ENCODE results near the gene TMEM178B.

The TMEM178B gene

DNA sequence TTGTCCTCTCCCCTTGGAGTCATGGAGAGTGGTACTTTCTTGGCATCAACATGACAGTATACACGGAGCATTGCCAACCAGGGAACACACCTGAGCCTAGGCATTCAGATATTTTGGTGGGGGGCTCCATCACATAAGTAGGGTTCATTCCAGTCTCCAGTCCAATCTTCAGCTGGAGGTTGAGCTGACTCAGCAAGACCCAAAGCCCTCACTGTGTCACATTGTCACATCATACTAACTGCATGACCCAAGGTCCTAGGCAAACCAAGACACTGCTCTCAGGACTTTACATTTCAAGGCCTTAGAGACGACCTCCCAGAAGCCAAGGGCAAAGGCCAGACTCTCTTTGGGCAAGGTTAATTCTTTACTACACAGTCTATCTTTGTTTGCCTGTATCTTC, 190.1 kb downstream of the TMEM178B start:
- DNase-seq (ENCODE audit: low spot score): no peak

DNA sequence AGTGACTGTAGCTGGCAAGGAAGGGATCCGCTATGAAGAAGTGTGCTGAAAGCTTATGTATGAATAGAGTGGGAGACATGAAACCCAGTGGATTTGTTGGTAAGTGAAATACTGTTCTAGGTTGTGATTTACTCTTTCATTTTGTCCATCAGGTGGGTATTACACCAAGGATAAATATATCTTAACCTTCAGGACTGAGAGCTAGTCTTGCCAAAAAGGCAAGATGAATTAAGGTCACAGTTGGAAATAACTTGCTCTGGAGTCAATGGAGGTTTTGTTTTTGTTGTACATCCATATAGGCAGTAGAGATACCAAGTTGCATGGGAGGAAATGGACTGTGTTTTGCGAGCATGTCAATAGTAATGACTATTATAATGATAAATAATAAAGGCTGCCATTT, 190.6 kb downstream of the TMEM178B start:
- no peak for DNase-seq (ENCODE audit: low spot score)

DNA sequence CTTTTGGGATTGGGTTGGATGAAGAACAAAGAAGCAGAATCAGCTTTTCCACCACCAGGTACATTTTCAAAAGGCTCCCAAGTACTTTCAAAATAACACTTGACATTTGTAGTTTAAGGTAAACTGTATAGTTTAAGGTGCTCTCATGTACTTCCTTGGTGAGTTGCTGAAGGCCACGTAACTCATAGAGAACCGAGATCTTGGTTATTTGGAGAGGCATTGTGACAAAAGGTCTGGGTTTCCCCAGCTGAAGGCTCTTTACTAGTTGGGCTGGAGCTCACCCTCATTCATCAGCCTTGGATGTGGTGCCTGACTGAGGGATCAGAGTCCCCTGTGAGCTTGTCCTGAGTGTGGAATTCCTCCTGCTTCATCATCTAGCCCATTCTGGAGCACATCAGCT, 191.8 kb downstream of the TMEM178B start:
- DNase-seq (ENCODE audit: low spot score): no peak

DNA sequence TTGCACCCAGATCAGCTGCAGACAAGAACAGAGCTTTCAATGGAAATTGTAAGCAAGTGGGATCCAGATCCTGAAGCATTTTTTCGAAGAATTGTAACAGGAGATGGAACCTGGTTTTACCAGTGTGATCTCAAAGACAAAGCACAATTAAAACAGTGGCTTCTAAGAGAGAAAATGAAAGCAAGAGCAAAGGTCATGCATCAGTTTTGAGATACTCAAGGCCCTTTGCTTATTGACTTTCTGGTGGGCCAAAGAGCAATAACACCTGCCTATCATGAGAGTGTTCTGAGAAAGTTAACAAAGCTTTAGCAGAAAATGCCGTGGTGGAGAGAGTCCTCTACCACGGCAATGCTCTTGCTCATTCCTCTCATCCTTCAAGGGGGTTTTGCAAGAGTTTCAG, 194.8 kb downstream of the TMEM178B start:
- no peak for DNase-seq (ENCODE audit: low spot score)

DNA sequence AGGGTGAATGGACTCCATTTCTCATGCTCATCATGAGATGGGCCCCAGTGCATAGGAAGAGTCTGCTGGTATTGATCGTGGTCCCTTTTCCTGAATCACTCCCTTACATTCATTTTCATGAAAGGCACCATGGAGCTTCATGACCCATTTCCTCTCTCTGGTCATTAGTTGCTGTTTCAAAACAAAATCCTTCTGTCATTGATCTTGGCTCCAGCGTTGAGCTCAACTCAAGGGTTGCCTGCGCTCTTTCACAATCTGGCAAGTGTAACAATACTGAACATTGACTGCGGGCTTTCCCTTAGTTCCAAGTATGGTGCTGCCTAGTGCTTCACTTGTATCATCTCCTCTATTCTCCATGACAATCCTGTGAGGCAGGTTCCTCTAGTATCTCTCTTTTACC, 197.6 kb downstream of the TMEM178B start:
- DNase-seq (ENCODE audit: low spot score): no peak

DNA sequence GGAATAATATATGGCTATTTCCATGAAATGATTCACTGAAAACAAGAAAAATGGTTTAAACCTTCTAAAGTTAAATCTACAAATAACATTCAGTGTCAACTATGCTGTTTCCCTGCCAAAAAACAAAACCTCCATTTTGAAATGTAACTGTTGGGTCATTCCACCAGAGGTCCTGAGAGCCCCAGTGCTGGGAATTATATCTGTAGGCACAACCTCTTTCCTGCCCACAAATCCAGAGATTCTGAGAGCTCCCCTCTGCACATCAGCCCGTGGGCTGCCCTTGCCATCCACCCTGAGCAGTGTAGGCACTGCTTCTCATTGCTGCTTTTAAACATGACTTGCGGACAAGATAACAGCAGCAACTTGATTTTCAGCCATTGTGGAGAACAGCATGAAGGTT, 198.6 kb downstream of the TMEM178B start:
- no peak for DNase-seq (ENCODE audit: low spot score)

DNA sequence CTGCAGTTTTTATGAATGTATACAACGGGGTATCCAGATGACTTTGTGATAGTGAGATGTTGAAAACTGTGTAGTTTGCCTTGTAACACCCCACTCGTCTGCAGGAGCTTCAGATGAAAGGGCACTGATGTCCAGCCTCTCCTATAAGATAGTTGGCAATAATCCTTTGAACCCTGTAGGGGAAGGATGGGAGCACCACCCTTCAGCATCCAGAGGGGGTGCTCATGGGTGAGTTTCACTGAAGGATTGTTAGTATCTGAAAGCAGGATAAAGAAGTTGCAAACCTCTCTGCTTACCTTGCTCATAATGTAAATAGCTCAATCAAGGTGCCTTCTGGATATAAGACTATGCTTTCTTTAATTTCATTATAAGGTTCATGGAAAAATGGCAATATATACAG, 201.5 kb downstream of the TMEM178B start:
- no peak for DNase-seq (ENCODE audit: low spot score)

DNA sequence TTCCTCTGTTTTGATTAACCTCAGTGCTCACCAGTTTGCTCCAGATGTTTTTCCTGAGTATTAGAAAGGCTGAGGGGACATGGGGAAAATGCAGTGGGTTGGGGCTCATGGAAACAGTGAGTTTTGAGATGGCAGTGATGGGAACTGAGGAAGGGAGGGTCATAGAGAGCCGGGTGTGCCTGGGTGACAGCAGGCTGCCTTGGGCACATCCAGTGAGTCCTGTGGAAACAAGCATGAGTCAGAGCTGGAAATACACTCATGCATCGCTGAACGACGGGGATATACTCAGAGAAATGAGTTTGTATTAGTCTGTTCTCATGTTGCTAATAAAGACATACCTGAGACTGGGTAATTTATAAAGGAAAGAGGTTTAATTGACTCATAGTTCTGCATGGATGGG, 202.2 kb downstream of the TMEM178B start:
- no peak for DNase-seq (ENCODE audit: low spot score)

DNA sequence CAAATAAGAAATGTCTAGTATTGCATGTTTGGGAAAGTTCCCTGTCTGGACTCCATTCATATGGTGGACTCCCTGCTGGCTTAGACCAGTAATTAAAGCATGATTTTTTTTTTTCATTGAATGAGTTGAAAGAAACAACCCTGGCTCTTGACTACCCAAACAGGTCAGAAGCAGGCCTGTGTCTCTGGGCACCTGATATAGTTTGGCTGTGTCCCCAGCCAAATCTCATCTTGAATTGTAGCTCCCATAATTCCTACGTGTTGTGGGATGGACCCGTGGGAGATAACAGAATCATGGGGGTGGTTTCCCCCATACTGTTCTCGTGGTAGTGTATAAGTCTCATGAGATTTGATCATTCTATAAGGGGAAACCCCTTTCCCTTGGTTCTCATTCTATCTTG, 206.2 kb downstream of the TMEM178B start:
- DNase-seq (ENCODE audit: low spot score): no peak

DNA sequence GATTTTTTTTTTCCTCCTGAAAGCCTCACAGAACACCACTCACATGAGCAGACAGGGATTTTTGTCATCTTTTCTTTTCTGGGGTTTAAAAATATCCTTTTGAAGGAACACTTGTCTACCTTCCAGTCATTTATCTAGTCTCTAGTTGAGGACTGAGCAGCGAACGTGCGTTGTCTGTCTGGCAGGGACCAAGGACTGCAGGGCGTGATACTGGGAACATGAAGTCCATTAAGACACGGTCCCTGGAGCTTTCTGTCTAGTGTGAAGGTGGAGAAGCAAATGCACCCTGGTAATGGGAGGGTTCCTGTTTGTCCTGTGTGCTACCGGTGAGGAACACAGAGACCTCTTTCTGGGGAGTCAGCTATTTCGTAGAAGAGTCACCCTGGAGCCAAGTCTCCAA, 207.4 kb downstream of the TMEM178B start:
- no peak for DNase-seq (ENCODE audit: low spot score)

DNA sequence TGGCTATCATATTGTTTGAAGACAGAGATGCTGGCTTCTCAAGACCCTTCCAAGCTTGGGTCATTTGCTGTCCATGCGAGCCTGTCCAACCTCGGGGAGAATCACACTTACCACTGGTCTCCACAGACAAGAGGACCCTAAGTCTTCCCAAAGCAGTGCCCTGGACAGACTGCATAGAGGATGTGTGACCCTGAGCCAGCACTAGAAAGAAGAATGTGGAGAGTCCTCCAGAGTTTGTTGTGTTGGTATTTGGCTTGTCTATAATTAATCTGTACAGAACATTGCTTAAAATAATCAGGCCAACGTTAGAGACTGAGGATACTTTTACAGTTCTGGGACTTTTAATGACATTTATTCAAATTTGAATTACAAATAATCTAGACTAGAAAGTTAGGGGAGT, 212.7 kb downstream of the TMEM178B start:
- no peak for DNase-seq (ENCODE audit: low spot score)

DNA sequence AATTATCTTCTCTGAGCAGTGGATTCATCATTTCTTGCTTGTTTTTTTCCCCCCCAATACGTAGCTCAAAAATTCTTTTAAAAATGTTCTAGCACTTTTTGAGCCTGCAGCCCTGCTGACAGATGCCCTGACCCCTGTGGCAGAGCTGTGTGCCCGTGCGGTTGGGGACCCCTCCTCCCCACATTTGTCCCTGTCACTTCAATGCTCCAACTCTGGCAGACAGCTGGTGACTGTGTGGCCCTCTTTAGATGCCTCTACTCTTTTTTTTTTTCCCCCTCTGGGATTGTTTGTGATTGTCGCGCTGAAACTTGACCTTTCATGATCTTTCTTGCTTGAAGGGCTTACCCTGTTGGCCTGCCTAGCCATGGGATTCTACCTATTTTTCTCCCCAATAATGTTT, 214.1 kb downstream of the TMEM178B start:
- DNase-seq (ENCODE audit: low spot score): no peak

DNA sequence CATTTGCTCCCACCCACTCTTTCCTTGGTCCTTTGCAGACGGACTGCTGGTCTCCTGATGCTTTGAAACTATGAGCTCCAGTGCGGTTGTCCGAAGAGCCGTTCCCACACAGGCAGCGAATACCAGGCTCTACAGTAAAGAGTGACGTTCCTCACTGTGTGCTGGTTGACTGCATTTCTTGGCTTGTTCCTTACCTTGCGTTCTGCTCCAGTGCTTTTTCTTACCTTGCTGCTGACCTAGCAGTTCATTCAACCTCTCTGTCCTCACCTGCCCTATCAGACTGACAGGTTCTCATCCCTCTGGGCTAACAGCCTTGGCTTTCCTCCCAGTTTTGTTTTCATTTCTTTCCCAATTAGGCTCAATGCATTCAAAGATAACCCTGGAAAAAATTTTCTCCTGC, 214.8 kb downstream of the TMEM178B start:
- DNase-seq (ENCODE audit: low spot score): no peak

DNA sequence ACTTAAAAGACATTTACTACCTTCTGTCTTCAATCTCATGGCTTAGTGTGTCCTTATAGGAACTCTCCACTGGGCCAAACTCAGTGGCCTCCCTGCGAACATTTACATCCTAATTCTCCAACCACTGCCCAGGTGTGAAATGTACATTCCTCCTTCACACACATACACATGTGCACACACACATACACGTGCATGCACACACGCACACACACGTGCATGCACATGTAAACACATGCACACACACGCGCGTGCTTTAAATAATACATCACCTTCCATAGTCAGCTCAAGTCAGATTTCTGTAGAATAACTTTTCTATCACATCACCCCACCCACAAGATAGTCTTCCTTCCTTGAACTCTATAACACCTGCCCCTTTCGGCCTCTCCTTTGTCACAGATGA, 216.5 kb downstream of the TMEM178B start:
- no peak for DNase-seq (ENCODE audit: low spot score)

DNA sequence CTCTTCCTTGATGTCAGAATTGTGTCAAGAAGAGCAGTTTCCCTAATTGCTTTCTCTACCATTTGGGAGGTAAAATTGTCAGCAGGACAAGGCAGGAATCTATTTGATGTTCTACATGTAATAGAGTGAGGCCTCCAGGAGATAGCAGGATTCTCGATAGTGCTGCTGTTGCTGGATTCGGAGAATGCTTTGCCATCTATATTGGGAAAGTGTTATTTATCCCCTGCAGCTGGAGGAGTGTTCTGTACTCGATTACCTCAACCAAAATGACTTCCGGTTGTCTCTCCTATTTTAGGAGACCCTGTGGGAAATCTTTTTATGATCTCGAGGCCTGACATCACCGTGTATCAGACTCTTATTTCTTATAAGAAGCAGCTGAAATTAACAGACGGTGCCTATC, 217.1 kb downstream of the TMEM178B start:
- no peak for DNase-seq (ENCODE audit: low spot score)

DNA sequence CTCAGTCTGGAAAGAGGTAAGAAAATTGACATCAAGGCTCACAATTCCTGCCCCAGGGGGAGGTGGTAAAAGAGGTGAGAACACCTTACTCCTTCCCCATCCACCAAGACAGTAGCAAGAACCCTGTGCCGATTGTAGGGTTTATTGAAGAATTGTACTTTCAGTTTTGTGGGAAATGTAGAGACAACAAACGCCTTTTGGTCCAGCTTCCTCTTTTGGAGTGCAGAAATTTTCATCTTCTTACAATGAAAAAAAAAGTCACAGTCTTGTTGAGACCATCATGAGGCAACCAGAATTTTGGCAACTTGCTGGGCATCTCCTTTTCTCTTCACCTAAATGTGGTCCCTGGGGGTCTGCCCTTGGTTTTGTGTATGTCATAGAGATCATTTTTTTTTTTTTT, 217.7 kb downstream of the TMEM178B start:
- DNase-seq (ENCODE audit: low spot score): no peak

DNA sequence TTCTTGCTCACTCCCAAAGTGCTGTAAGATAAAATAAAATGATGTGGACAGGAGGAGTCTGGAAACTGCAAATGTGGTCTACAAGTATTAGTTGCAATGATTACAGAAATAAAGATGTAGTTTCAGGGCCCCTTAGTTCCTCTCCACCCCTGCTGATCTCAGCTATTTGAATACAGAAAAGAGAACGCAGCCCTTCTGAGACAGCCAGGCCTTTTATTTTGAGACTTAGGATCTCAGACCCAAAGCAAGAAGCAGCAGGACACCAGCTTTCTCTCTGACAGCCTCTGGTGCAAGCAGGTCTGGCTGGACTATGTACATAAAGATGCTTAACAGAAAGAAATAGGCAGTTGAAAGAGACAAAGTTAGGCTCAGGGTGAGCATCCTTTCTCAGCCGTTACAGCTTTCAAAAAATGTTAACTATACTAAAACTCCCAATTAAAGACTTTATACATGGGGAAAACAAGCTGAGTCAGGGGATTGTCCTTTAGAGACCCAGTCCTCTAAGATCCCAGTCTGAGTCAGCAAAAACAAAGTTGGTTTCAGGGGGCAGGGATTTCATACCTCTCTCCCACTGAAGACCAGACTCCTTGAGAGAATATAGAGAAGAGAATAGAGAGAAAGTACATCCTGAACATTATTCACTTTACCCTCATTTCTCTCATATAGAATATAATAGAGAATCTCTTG, 220.4 kb downstream of the TMEM178B start:
- no peak for DNase-seq (ENCODE audit: low spot score)

DNA sequence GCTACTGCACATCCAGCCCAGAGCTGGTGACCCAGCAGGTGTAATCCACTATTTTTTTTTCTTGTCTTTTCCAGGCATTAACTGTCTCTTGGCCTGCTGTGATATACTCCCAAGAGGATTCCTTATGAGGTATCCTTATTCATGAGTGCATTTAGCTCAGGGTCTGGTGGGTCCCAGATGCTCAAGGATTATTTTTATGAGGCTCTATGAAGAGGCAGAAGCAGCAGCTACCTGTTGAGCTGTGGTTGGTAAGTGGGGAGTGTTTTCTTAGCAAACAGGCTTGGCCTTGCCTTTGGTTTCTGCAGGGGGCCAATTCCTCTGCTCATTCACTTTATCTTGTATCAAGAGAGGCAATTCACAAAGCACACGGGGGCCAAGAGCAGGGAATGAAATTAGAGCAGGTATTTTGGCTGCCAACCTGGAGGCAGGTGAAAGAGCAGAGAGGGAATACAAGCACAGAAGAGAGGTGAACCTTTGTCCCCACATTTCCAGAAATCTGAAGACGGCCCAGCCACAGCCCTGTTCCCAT, 221.6 kb downstream of the TMEM178B start:
- no peak for DNase-seq (ENCODE audit: low spot score)

DNA sequence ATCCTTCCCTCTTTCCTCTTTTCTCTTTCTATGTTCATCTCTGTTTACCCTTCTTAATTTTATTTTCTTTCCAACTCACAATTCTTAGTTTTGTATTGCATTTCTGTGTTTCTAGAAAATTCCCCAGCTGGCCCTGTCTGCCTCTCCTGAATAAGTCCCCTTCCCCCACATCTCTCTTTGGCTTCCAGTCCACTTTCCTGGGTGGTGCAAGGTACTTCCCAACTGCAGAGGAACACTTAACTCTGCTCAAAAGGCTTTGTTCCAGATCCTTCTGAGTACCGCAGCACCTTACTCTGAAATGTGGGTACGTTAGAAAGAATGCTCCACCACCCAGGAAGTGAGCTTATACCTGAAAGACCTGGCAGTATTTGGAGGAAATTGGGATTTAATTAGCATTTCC, 227.0 kb downstream of the TMEM178B start:
- no peak for DNase-seq (ENCODE audit: low spot score)

DNA sequence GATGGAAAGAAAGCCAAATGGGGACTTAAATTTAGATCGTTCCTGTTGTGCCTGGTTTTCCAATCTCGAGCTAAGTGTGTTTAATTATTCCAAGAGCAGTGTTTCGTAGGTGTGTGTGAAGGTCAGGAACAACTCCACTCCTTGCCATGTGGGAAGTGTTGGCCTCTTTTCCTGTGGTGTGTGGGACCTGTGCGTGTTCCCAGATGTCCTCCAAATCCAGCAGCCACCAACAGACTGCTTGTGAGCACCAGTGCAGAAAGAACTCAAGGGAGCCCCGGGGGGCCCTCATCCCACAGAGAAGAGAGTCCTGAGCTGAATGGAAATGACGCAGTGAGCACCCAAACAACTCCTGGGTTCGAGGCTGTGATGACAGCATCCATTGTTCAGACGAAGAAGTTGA, 227.7 kb downstream of the TMEM178B start:
- no peak for DNase-seq (ENCODE audit: low spot score)

DNA sequence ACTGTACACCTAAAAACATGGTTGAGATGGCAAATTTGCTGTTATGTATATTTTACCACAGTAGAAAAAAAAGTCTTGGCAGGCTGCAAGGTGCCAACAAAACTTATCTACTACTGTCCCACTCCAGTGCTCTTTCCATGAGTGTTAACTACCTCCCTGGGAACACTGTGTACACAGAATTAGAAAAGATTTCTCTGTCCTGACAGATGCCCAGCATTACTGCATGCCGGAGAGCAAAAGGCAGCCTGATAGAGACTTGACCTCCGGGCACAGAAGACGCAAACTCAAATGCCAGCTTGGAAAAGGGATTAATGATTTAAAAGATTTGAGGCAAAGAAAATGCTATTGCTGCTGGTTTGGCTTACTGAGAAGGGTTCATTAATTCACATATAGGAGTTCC, 228.8 kb downstream of the TMEM178B start:
- DNase-seq (ENCODE audit: low spot score): no peak

DNA sequence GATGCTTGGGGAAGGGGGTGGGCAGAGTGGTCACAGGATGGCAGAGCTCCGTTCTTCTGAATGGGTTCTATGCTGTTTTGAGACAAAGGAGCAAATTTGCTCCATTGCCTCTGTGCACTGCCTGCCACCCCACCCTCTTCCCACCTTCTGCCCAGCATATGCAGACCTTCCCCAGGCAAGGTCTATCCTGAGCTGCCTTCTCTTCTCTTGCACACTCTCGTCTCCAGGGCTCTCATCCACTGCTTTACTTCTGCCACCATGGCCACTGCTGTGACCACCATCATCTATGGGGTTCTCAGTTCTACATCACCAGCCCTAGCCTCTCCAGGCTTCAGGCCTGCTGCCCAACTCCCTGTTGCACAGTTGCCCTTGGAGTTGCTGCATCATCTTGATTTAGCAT, 230.4 kb downstream of the TMEM178B start:
- no peak for DNase-seq (ENCODE audit: low spot score)

DNA sequence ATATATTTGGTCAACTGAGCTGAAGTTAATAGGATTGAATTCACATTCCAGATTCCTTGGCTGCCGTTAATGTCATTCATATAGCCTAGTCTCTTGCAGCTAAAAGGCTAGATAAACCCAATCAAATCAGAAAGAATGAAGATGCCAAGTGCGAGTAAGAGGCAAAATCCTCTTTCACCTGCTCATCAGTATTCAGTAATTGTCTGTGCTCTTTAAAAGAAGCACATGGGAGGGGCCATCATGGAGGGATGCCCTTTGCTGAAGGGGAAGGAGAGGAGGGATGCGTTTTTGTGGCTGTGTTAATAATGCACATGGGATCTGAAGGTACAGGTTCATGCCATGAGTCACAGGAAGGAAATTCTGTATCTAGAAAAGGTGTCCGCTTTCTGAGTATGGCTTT, 232.2 kb downstream of the TMEM178B start:
- DNase-seq (ENCODE audit: low spot score): no peak

DNA sequence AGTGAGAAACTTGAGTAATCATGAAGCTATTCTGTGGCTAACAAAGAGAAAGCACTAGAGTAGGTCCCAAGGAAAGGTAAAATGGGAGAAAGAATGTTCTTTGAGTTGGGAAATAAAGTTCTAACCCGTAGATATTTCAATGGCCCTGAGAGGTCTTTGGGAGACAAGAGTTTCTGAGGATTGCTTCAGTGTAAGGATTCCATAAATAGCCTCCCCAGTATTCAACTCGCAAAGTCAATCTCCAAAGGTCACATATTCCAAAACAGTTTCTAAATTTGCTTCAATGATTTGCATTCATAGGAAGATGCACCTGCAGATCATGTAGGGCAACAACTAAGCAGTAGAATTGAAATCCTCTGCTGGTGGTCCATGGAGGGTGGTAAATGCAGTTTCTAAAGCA, 238.5 kb downstream of the TMEM178B start:
- no peak for DNase-seq (ENCODE audit: low spot score)
